ENCODE results near the gene TMEM205. TPM values are rescaled to one million over a fixed set of nuclear protein-coding genes. Genes with fewer than 3 reads are reported as not detected.

The TMEM205 gene
- total and polyA plus RNA-seq, 3 donors from 2014 or later, result 132 to 213 (median 174) TPM

- no peaks in the 10 kb centered on the region for H3K27me3 ChIP-seq
- no peak overlapping the region for H3K4me3 ChIP-seq
- intact Hi-C loops (cut with DNase I; ENCODE audit: low total_unique reads), result no loop called here
- TF ChIP-seq POLR2A (IDR thresholded peaks at IDR 0.05) (no peak), CTCF (IDR thresholded peaks at IDR 0.05) (no peak)
- no peak overlapping the region for H3K27ac ChIP-seq
- no peaks in the 10 kb centered on the region for H3K4me1 ChIP-seq
- H3K36me3 ChIP-seq (ENCODE audit: low read depth, missing control alignments), result no peaks in the 10 kb centered on the region
- H3K9me3 ChIP-seq, result no peaks in the 10 kb centered on the region
- 80 to 84% methylated on average over 9 of the region's 9 CpGs for WGBS, 2 donors
- no peak for DNase-seq
Observed at GRCh38 chr19:11306337-11306736, 39.7 kb downstream of the TMEM205 start.

GRCh38 chr19:11304936-11305335 is 41.1 kb downstream of the TMEM205 start:
- Histone ChIP-seq H3K27ac (no peak overlapping the region), H3K36me3 (ENCODE audit: low read depth, missing control alignments) (no peaks in the 10 kb centered on the region), H3K27me3 (no peaks in the 10 kb centered on the region), H3K4me1 (no peaks in the 10 kb centered on the region), H3K9me3 (no peaks in the 10 kb centered on the region), H3K4me3 (no peak overlapping the region)
- DNase-seq, result no peak
- TF ChIP-seq CTCF (IDR thresholded peaks at IDR 0.05), result no peak
- no peak for TF ChIP-seq POLR2A (IDR thresholded peaks at IDR 0.05)
- WGBS, 2 donors, result 90 to 97% methylated on average over 5 of the region's 5 CpGs
- intact Hi-C loops (cut with DNase I; ENCODE audit: low total_unique reads), result no loop called here

- no peak for DNase-seq
- no peak overlapping the region for H3K4me3 ChIP-seq
- no peaks in the 10 kb centered on the region for H3K27me3 ChIP-seq
- WGBS, 2 donors, result 81 to 84% methylated on average over 11 of the region's 11 CpGs
- TF ChIP-seq CTCF (IDR thresholded peaks at IDR 0.05) (no peak), POLR2A (IDR thresholded peaks at IDR 0.05) (no peak)
- H3K27ac ChIP-seq, result no peak overlapping the region
- intact Hi-C loops (cut with DNase I; ENCODE audit: low total_unique reads), result no loop called here
- H3K9me3 ChIP-seq, result no peaks in the 10 kb centered on the region
- peaks cover 2% of the 10 kb centered on the region for H3K4me1 ChIP-seq
- no peaks in the 10 kb centered on the region for H3K36me3 ChIP-seq (ENCODE audit: low read depth, missing control alignments)
Observed at GRCh38 chr19:11300811-11301120, 45.3 kb downstream of the TMEM205 start.

- TF ChIP-seq POLR2A (IDR thresholded peaks at IDR 0.05) (no peak), CTCF (IDR thresholded peaks at IDR 0.05) (no peak)
- 65 to 71% methylated on average over 8 of the region's 8 CpGs for WGBS, 2 donors
- H3K27ac ChIP-seq, result no peak overlapping the region
- intact Hi-C loops (cut with DNase I; ENCODE audit: low total_unique reads), result loop anchor here (10.0 kb wide), 2 partner anchors 75 to 145 kb away; partner anchors contain the start of gene SWSAP1
- no peak overlapping the region for H3K4me3 ChIP-seq
- no peaks in the 10 kb centered on the region for H3K36me3 ChIP-seq (ENCODE audit: low read depth, missing control alignments)
- no peaks in the 10 kb centered on the region for H3K9me3 ChIP-seq
- no peak for DNase-seq
- H3K4me1 ChIP-seq, result peaks cover 2% of the 10 kb centered on the region
- H3K27me3 ChIP-seq, result no peaks in the 10 kb centered on the region
Observed at GRCh38 chr19:11299946-11300810, 45.9 kb downstream of the TMEM205 start.

GRCh38 chr19:11296264-11296663 is 49.8 kb downstream of the TMEM205 start:
- intact Hi-C loops (cut with DNase I; ENCODE audit: low total_unique reads), result loop anchor here (10.0 kb wide), 2 partner anchors 79 to 149 kb away; partner anchors contain the start of gene SWSAP1
- Histone ChIP-seq H3K4me3 (no peak overlapping the region), H3K27me3 (no peaks in the 10 kb centered on the region), H3K36me3 (ENCODE audit: low read depth, missing control alignments) (no peaks in the 10 kb centered on the region), H3K27ac (no peak overlapping the region), H3K9me3 (no peaks in the 10 kb centered on the region), H3K4me1 (peaks cover 2% of the 10 kb centered on the region)
- TF ChIP-seq CTCF (IDR thresholded peaks at IDR 0.05), result no peak
- WGBS, 2 donors, result 38 to 42% methylated on average over 7 of the region's 7 CpGs
- no peak for DNase-seq
